Adrenal gland (tissue), 5 donors: ENCODE data around the gene GRM5.

Experiments
- CTCF ChIP-seq, 6 experiments: fragments of 450-650 bp in 4 of 6; fragments of 200-600 bp in 2 of 6; sonication (generic) in 1 of 6; IDR thresholded peaks; 1 replicate in 5 of 6; 2 replicates in 1 of 6; pipeline versions ENCODE4 v1.5.1 to v1.8.0; 2016 to 2021; ENCODE audit warnings: antibody characterized with exemption in 6 of 6, mild to moderate bottlenecking in 2 of 6, moderate library complexity in 1 of 6
- POLR2A ChIP-seq, 2 donors: fragments of 450-650 bp; IDR thresholded peaks; one replicate each; pipeline ENCODE4 v1.6.1; 2017; ENCODE audit warnings: antibody characterized with exemption in 2 of 2, mild to moderate bottlenecking in 2 of 2, moderate library complexity in 1 of 2
- donor health status: DM: no; HTN: no; CAD: no.

GRCh38 chr11:88596786-88597185 lies 469.0 kb downstream of the GRM5 start:
- TF ChIP-seq CTCF (IDR thresholded peaks at IDR 0.05) (no peak), POLR2A (IDR thresholded peaks at IDR 0.05) (no peak)
